Loucy (cell line): ENCODE data around the gene ZNRF2.

Experiments used
- H2AFZ ChIP-seq: fragments of 200-600 bp; sonication (generic); 2 replicates; pipeline ENCODE4 v1.6.0; 2016; ENCODE audit warnings: antibody characterized with exemption, mild to moderate bottlenecking, low read length, moderate library complexity
- H3F3A ChIP-seq: fragments of 200-600 bp; 2 replicates; pipeline ENCODE4 v1.6.0; 2016; ENCODE audit warnings: antibody characterized with exemption, low read depth, mild to moderate bottlenecking
- H3K27me3 ChIP-seq: fragments of 200-600 bp; sonication (generic); 2 replicates; pipeline ENCODE4 v1.6.1; 2014; ENCODE audit warnings: low read length, mild to moderate bottlenecking; ENCODE audit not compliant: insufficient read depth, poor library complexity, severe bottlenecking
- H3K36me3 ChIP-seq: fragments of 200-600 bp; sonication (generic); 2 replicates; pipeline ENCODE4 v1.6.1; 2016; ENCODE audit warnings: low read length; ENCODE audit not compliant: insufficient read depth
- H3K4me1 ChIP-seq: fragments of 200-600 bp; sonication (generic); 2 replicates; pipeline ENCODE4 v1.5.1; 2014; ENCODE audit warnings: low read length, mild to moderate bottlenecking; ENCODE audit not compliant: insufficient read depth, poor library complexity, severe bottlenecking
- H3K4me2 ChIP-seq: fragments of 200-600 bp; sonication (generic); 2 replicates; pipeline ENCODE4 v1.6.0; 2014; ENCODE audit warnings: antibody characterized with exemption, low read length, low read depth, mild to moderate bottlenecking; ENCODE audit not compliant: poor library complexity, severe bottlenecking
- H3K4me3 ChIP-seq: fragments of 200-600 bp; sonication (generic); 2 replicates; pipeline ENCODE4 v1.5.1; 2014; ENCODE audit warnings: low read length, mild to moderate bottlenecking, mixed read lengths; ENCODE audit not compliant: poor library complexity, severe bottlenecking
- H3K79me2 ChIP-seq: fragments of 200-600 bp; sonication (generic); 2 replicates; pipeline ENCODE4 v1.6.1; 2014; ENCODE audit warnings: low read length; ENCODE audit not compliant: insufficient read depth
- H3K9ac ChIP-seq: fragments of 200-600 bp; sonication (generic); 2 replicates; pipeline ENCODE4 v1.6.0; 2014; ENCODE audit warnings: mild to moderate bottlenecking, low read depth, low read length, moderate library complexity; ENCODE audit not compliant: poor library complexity, severe bottlenecking
- H3K9me2 ChIP-seq: fragments of 200-600 bp; sonication (generic); replicated peaks from 2 replicates; pipeline ENCODE4 v1.6.1; 2016; ENCODE audit warnings: low read depth, low read length, mixed read lengths
- H3K9me3 ChIP-seq: fragments of 200-600 bp; sonication (generic); 2 replicates; pipeline ENCODE4 v1.6.1; 2014; ENCODE audit warnings: mild to moderate bottlenecking, antibody characterized with exemption, low read length, low read depth; ENCODE audit not compliant: insufficient read depth
- H4K20me1 ChIP-seq: fragments of 200-600 bp; sonication (generic); 2 replicates; pipeline ENCODE4 v1.6.0; 2014; ENCODE audit warnings: antibody characterized with exemption, low read length, mild to moderate bottlenecking; ENCODE audit not compliant: insufficient read depth, poor library complexity, severe bottlenecking
- CTCF ChIP-seq: fragments of 200-600 bp; sonication (generic); conservative IDR thresholded peaks from 2 replicates; pipeline ENCODE4 v1.5.1; 2014; ENCODE audit warnings: mild to moderate bottlenecking, antibody characterized with exemption, low read length
- EZH2phosphoT487 ChIP-seq: fragments of 200-600 bp; IDR thresholded peaks from 2 replicates; pipeline ENCODE4 v1.6.1; 2018; ENCODE audit warnings: antibody characterized with exemption, mild to moderate bottlenecking, moderate library complexity, borderline replicate concordance

ZNRF2 gene

GRCh38 chr7:30313348-30313747 lies 29.0 kb downstream of the ZNRF2 start:
- H3K9me2 ChIP-seq: no peaks in the 10 kb centered on the region
- no peaks in the 10 kb centered on the region for H3K36me3 ChIP-seq
- H3K27me3 ChIP-seq: no peaks in the 10 kb centered on the region
- no peak overlapping the region for H3K4me3 ChIP-seq
- H2AFZ ChIP-seq: no peak overlapping the region
- H4K20me1 ChIP-seq: peaks cover 87% of the 10 kb centered on the region
- no peak overlapping the region for H3K9ac ChIP-seq
- TF ChIP-seq EZH2phosphoT487 (no peak), CTCF (no peak)
- peaks cover 96% of the 10 kb centered on the region for H3K79me2 ChIP-seq
- H3K4me1 ChIP-seq: peaks cover 12% of the 10 kb centered on the region
- no peaks in the 10 kb centered on the region for H3K9me3 ChIP-seq
- no peaks in the 10 kb centered on the region for H3F3A ChIP-seq
- H3K4me2 ChIP-seq: no peak overlapping the region

- no peak overlapping the region for H2AFZ ChIP-seq
- H3K79me2 ChIP-seq: peaks cover 96% of the 10 kb centered on the region
- no peaks in the 10 kb centered on the region for H3K9me3 ChIP-seq
- no peak overlapping the region for H3K4me2 ChIP-seq
- H3F3A ChIP-seq: no peaks in the 10 kb centered on the region
- H3K27me3 ChIP-seq: no peaks in the 10 kb centered on the region
- TF ChIP-seq CTCF (no peak), EZH2phosphoT487 (no peak)
- peaks cover 86% of the 10 kb centered on the region for H4K20me1 ChIP-seq
- no peak overlapping the region for H3K4me3 ChIP-seq
- H3K4me1 ChIP-seq: peaks cover 9% of the 10 kb centered on the region
- no peaks in the 10 kb centered on the region for H3K36me3 ChIP-seq
- no peaks in the 10 kb centered on the region for H3K9me2 ChIP-seq
- no peak overlapping the region for H3K9ac ChIP-seq
Observed at GRCh38 chr7:30313793-30314192, 29.4 kb downstream of the ZNRF2 start.

GRCh38 chr7:30315589-30315988 lies 31.2 kb downstream of the ZNRF2 start:
- Histone ChIP-seq H3K27me3 (no peaks in the 10 kb centered on the region), H3K9me2 (no peaks in the 10 kb centered on the region), H3K79me2 (peaks cover 97% of the 10 kb centered on the region), H3K36me3 (no peaks in the 10 kb centered on the region), H3K4me1 (peaks cover 6% of the 10 kb centered on the region), H3K4me2 (no peak overlapping the region), H3K9ac (no peak overlapping the region), H4K20me1 (peaks cover 83% of the 10 kb centered on the region), H3F3A (no peaks in the 10 kb centered on the region), H3K4me3 (no peak overlapping the region), H3K9me3 (no peaks in the 10 kb centered on the region), H2AFZ (no peak overlapping the region)
- no peak for TF ChIP-seq CTCF
